SKM-1 (cell line): ENCODE data around the gene CDKAL1.
"Not testable (repeated sequence)": the region's sequence is repeated elsewhere in the genome, so short reads cannot be mapped to it uniquely, and the experiment has no call there.

Experiments used
- DNase-seq: peaks from one replicate; lab custom pipeline; 2025; ENCODE audit not compliant: unreplicated experiment; lab: John Stamatoyannopoulos, UW

CDKAL1 gene

DNA sequence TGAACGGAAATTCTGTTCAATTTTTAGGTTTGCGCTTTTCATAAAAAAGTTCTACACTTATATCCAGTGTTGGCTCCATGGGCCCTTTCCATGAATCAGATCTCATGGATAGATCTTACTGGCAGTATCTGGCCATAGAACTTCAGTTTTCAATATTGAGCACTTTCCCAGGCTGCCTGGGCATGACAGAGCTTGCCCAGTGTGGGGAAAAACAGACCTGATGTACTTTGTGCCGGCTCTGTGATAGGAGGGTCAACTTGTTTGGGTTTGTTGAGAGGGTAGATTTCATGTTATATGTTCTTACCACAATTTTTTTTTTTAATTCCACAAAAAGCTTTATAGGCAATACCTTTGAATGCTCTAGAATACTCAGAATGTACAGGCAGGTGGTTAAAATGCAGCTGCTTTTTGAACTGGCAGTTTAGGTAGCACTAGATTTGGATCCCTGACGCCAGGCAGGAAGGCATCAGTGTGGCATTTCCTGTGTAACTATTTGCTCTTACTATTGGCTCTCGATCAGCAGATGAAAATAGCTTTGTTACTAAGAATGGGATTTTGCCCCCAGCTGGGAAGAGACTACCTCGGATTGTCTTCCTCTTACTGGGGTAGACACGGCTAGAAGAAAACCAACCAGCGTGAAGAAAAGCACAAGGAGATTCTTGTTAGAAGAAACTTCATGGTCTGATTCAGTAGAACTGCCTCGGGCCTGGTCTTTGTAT is 654.4 kb downstream of the CDKAL1 start:
- no peak for DNase-seq

DNA sequence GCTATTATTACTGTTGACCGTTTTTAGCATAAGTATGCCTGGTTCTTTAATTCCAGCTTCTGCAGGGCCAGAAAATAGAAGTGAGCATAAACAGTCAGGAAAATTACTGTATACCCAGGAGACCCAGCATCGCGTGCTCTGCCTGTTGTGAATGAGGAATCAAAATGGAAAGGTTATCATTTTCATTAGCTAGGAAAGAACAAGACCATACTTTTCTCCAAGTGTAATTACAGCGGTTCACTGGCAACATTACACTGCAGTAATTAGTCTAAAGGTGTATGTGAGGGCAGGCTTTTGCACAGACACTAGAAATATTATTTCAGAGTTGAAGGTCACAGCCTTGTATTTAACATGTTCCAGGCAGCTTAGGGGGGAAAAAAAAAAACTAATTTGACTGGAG is 655.5 kb downstream of the CDKAL1 start:
- no peak for DNase-seq

DNA sequence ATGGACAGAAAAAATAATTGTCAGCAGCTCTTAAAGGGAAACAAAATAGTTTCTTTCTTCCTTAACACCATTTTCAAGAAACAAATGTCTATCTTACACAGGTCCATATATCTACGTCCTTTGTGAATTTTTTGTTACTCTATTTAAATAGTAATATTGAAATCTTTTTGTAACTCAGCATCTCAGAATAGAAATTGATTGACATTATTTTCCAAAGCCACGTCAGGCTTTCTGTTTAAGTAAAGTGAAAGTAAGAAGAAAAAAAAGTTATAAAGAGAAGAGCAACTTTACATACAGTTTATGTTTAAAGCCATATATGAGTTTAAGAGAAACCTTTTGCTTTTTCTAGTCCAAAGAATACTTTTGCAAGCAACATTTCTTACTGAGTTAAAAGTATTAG is 656.4 kb downstream of the CDKAL1 start:
- DNase-seq = no peak

DNA sequence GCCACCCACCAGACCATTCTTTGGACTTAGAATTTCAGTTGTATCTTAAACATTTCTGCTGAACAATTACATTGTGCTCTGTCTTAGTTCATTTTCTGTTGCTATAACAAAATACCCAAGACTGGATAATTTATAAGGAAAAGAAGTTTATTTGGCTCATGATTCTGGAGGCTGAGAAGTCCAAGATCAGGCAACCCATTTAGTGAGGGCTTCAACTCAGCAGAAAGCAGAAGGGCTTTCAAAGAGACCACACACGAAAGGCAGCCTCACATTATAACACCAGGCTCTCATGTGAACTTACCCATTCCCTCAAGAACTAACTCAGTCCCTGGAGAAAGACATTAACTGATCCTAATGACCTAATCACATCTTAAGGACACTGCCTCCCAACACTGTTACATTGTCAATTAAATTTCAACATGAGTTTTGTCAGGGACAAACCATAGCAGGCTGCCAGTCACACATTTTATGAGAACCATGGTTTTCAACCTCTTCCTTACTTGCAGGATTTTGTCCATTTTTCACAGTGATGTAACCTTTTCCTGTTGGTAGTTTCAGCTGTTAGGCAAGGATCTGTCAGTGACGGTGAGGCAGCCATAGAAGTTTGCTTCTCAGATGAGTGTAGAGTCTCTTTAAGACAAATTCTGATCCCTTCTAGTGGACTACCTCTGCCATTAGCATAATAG is 659.7 kb downstream of the CDKAL1 start:
- DNase-seq = no peak

DNA sequence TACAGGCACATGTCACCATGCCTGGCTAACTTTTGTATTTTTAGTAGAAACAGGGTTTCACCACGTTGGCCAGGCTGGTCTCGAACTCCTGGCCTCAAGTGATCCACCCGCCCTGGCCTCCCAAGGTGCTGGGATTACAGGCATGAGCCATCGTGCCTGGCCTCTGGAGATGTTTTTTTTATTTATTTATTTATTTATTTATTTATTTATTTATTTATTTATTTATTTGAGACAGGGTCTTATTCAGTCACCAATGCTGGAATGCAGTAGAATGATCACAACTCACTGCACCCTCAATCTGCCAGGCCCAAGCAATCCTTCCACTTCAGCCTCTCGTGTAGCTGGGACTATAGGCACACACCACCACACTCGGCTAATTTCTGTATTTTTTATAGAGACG is 661.0 kb downstream of the CDKAL1 start:
- not testable (repeated sequence) for DNase-seq

DNA sequence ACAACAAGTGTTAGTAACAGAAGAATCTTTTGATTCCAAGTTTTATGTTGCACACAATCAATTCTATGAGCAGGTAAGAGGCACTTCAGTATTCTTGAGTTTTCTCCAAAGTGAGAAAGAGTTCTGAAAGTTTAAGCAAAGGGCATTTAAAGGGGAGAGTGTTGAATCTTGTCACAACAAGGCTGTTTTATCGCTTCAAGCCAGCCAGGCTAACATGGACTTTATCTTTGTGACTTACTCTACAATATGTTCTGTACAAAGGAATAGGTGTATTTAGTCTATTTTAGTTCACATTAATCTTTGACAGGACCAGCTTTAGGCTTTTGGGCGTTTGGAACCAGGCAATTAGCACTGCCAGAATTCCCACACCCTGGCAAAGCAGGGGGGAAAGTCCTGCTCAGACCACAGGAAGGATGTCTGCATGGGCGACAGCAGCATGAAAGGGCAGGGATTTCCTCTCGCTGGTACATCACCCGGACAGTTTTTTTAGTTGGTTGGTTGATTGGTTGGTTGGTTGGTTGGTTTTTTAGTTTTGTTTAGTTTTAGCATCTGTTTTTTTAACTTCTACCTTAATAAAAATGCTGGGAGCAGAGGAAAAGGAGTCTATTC is 663.9 kb downstream of the CDKAL1 start:
- no peak for DNase-seq

DNA sequence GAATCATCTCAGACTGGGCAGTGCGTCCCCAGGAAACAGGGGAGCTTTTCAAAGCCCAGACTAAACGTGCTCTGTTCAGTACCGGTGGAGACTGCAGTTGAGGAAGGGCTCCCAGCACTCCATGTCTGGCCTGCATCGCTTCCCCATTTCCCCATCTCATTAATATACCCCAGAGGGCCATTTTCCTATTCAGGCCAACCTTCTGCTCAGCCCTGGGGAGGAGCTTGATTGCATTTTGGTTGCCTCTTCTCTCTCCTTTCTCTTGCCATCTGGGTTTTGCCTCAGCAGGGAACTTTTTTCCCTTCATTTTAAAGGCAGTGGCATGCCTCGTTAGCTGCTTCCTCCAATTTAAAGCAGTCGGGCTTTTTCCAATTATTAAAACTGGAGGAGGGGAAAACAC is 665.0 kb downstream of the CDKAL1 start:
- DNase-seq = no peak

DNA sequence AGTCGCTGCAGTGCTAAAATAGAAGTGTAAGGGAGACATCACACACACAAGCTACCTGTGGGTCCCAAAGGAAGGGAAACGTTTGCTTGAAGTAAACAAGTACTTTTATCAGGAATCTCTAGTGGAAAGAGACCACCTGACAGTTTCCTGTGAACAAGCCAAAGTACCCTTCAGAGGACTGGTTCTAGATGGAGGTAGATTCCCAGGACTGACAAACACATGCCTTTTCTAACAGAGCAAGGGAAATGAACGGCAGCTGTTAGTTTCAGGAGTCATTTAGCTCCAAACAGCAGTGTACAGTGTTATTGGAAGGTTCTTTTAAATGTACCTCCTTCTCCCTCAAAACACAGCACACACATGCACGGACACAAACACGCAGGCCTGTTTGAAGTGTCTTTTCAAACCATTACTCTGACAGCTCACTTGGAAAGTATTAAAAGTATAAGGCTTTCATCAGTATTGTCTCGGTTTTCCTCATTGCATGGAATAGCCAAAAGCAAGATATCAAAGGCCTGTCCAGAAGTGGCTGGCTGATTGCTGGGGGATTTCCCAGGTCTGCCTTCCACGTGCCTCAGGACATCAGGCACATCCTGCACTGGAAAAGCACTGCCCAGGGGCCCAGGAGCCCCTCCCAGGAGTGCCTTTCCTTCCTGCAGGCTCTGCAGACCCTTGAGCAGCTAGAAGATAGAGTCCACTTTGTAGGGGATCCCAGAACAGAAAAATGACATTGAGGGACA is 666.0 kb downstream of the CDKAL1 start:
- no peak for DNase-seq

DNA sequence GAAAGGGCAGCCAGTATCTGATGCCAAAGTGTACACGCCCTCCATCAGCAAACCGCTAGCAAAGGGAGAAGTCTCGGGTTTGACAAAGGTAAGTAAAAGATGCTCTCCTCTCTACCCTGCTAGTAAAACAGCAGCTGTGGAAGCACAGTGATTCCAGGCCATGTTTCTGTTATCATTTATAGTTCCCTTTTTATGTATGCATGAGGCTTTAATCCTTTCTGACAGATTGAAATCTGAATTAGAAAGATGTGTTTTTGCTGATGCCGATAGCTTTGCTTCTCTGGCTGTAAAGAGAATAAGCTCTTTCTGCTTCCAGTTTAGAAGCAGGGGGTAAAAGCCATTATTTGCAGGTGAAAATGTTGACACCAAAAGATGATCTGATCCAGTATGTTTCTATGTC is 666.9 kb downstream of the CDKAL1 start:
- no peak for DNase-seq

DNA sequence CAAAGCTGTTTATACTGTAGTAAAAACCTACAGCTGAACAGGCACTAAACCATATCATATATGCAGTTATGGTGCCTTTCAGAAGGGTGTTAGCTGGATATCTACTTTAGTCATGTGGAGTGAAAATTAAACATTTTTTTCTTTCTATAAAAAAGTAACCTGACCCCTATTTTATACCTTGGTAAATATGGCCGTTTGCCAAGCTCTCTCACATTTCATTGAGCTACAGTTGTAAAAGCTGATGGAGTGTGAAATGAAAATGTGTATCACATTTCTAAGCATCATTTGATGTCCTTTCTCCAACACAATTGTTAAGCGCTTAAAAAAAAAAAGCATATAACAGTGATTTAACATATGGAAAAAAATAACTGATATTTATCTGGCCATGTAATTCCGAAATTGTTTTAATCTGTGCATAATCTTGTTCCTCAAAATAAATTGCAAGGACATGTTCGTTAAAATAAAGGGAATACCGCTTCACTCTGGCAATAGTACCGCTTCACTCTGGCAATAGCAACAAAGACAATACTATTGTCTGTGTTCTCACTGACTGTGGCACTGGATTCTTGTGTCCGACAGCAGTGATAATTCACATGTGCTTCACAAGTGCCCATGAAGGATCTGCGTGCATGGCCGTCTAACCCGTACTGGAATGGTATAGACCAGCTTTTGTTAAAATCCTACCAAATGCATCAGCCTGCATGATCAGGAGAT is 667.5 kb downstream of the CDKAL1 start:
- no peak for DNase-seq

DNA sequence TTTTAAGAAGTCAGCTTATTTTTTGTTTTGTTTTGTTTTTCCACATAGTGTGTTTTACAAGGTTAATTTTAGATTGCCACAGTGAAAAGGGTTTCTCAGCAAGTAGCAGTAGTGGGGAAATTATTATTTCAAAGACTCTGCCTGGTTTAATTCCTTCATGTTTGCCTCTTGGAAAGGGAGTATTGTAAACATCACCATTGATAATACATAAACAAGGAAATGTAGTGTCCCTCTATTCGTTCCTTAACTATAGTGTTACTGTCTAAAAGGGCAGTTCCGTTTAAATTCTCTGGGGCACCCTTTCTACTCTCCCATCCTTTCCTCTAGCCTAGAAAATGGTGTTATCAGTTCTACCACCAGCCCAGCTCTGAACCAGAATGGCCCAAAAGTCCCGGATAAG is 668.3 kb downstream of the CDKAL1 start:
- no peak for DNase-seq

DNA sequence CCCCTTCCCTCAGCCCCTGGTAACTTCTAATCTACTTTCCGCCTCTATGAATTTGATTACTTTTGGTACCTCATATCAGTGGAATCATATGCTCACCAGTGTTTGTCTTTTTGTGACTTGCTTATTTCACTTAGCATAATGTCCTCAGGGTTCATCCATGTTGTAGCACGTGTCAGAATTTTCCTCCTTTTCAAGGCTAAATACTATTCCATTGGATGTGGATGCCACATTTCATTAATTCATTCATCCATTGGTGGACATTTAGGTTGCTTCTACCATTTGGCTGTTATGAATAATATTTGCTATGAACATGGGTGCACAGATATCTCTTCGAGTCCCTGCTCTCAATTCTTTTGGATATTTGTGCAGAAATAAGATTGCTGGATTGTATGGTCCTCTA is 670.7 kb downstream of the CDKAL1 start:
- no peak for DNase-seq

DNA sequence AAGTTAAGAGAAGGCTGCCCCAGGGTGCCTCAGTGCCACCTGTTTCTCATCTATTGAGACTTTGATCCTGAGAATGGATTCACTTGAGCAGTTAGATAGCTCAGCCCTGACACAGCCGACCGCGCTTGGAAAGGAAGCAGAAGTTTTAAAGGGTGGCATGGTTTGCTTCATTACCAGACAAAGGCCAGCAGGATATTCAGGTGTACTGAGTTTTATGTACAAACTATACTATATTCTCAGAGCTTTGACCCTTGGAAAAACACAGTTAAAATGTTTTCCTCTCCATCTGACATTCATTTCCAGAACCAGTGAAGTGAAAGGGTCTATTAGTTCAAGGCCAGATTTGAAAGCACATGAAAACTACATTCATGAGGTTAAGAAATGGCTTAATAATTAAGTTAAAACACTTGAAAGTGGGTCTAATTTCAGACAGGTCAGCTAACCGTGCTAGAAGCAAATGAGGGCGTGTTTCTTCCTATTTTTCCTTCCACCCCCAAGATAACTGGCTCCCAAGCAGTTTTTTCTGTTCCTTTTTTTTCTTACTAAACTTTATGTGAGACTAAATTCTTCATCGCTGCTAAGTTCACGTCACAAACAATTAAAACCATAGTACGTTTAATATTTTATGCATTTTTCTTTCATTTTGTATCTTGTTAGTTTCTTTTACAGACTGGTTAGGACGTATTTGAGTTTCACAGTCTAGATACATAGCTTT is 674.0 kb downstream of the CDKAL1 start:
- DNase-seq = no peak

DNA sequence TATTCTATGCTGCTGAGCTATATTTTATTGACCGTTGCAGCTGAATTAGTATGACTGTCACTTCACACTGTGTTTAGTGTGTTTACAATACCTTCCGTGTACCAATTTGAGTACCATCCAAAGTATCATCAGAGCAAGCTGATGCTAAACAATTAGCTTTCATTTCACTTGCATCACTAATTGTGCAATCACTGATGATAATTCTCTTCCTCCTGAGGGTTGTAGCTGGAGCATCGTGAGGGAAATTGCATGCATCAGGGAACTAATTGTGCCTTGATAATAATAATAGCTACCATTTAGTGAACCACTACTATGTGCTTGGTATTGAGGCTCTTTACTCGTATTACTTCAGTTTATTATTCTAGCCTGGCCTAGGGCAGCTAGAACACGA is 674.5 kb downstream of the CDKAL1 start:
- no peak for DNase-seq

DNA sequence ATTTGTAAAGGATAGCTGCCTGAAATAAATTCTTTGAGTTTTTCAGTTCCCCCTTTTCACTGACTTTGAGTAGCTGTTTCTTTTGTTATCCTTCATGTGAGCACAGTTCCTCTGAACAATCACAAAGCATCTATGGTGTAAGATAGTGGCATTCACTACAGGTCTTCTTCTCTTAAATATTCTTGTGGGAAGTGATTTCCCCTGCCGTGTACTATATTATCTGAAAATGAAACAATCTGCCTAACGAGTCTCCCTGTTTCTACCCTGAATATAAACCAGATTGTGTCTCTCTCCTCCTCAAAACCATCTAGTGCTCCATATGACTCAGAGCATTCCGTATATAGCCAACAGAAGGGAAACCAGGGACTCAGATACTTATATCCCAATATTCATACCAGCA is 679.2 kb downstream of the CDKAL1 start:
- no peak for DNase-seq

DNA sequence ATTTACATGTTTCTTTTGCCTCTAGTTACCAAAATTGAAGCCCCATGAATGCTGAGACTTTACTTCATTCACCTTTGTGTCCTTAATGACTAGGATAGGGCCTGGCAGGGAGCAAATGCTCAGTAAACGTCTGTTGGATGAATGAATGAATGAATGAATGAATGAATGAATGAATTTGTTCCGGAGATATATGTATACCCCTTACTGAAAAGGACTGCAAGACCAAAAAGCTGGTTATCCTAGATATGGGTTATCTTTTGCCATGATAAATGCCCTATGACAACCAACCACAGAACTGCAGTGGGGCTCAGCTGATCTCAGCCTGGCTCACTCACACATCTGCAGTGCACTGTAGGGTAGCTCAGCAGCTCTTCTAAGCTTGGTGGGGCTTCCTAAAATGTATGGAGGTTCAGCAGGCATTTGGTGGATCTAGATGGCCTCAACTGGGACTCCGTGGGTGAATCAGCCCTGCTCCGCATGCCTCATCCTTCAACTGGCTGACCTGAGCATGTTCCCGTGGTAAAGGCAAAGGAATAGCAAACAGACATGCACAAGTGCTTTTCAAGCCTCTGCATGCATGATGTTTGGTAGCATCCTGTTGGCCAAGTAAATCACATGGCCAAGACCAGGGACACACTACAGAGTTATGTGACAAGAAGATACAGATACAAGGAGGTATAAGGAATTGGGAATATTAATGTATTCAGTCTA is 680.6 kb downstream of the CDKAL1 start:
- DNase-seq = no peak

DNA sequence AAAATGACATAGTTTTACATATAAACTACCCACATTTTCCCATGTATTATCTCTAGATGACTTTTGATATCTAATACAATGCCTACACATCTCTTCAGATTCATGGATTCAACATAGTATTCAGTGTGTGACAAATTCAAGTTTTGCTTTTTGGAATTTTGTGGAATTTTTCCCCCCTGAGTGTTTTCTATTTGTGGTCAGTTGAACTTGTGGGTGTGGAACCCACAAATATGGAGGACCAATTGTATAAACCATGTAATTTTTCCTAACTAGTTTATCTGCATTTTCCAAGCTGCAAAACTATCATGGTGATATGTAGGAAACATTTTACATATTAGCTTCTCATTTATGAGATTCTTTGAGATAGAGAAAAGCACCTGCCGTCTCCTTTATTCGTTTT is 685.0 kb downstream of the CDKAL1 start:
- DNase-seq = no peak

DNA sequence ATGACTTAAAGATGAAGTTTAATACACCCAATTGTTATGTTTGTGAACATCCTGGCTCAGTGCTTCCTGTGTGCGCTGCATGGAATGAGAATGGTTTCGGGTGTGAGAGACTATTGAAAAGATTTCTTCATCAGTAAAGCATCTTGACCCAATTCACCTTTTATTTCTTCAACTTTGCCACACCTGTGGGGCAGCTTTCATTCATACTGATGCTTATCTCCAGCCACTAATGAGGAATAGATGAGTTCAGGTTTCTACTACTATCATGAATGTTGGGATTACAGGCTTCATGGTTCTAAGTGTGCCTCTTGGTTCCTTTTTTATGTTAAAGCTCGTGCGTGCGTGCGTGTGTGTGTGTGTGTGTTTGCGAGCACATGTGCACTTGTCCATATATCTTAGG is 685.6 kb downstream of the CDKAL1 start:
- DNase-seq = no peak

DNA sequence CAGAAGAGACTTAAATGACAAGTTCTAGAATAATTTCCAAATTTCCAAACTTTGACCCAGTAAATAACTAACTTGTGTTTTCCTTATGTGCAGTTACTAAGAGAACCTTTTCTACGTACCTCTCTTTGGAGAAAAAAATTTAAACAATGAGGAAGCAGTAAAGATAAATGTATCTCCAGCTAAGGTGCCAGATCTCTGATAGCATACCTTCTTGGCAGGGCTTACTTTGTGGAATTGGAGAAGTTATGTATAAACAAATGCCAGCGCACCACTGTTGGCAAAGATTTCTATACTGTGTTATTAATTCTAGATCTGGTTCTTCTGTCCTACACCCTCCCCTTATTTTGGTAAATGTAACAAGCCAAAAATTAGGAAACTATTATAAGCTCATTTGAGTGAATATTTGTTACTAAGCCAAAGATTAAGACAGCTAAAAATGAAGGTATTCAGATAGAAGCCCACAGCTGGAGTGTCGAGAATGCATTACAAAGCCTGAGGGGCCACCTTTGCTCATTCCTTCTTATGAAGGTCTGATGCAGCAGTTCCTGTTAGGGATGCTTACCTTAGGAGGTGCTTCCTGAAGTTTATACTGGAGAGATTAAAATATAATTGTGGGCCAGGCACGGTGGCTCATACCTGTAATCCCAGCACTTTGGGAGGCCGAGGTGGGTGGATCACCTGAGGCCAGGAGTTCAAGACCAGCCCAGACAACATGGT is 686.2 kb downstream of the CDKAL1 start:
- no peak for DNase-seq
